HCEC 1CT (cell line): ENCODE measurements around the gene FHIT.
A peak's percentile ranks its signal among the peaks of the same experiment; 100 is the strongest.

Experiments
- DNase-seq: peaks from one replicate; pipeline ENCODE4 v3.0.0-alpha.2; 2017

Gene FHIT

DNA sequence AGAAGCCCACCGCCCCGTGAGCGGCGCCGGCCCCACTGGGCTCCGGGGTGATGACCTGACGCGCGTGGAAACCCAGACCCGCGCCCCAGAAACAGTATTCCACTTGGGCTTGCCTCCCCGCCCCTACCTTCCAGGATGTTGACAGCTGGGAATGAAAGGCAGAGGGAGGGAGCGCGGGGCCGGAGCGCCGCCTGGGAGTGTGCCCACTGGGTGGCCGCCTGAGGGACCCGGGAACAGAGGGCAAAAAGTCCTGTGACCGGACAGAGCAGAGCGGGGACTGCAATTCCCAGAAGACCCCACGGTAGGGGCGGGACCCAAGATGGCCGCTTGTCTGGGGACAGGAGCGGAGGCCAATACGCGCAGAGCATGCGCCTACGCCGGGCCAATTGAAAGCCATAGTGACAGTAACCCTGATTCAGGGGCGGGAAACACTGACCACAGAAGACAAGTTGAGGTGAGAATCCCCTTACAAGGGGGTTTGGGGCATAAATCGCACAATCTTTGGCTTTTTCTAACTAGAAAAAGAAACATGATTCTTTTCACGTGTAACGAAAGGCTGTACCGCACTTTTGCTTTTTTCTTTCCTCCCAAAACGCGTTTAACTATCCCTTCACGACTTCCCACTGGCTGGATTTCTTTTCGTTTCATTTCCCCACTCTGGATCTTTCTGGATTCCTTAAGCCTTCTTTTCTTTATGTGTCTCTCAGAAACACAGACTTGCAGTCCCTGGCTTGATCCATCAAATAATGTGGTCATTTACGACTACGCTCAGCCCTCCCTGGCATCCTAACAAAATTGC is at the start of gene FHIT:
FHIT (minus strand) TSS at position 279 of the 799 bp plus-strand sequence.
- DNase-seq: peak; percentile 91

DNA sequence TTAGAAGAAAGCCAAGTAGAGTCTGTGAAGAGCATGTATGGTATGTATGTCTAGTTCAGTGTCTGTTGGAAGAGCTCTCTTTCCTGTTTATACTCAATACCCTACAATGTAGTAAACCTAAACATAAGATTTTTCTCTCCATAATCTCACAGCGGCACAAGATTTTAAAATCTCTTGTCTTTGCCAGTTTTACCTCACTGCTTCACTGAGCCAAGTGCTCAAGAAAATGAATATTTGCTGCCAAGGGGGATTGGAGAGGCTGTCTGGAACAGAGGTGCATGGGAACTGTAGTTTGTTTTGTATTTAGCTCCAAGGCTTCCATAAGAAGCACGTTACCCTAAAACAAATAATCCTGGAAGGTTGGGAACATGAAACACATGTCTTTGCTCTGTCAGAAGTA is 49.5 kb upstream of the FHIT start:
- no peak for DNase-seq

DNA sequence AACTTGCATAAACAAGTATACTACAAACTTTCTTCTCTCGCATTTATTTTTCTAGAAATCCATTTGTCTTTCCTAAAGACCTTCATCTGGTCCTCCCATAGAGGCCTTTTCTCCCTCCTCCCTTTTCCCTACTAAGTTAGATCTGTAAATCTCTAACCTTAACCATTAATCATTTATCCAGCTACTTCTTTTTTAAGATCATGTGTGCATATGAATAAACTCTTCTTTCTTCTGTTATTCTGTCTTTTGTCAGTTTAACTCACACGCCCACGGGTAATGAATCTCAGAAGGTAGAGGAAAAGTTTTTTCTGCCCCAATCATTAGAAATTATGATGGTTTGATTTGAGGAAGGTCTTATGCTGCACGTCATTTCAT is 48.7 kb upstream of the FHIT start:
- no peak for DNase-seq

- no peak for DNase-seq
Observed at GRCh38 chr3:61299343-61300005, 48.2 kb upstream of the FHIT start.

GRCh38 chr3:61297821-61298220 is 46.6 kb upstream of the FHIT start:
- no peak for DNase-seq

DNA sequence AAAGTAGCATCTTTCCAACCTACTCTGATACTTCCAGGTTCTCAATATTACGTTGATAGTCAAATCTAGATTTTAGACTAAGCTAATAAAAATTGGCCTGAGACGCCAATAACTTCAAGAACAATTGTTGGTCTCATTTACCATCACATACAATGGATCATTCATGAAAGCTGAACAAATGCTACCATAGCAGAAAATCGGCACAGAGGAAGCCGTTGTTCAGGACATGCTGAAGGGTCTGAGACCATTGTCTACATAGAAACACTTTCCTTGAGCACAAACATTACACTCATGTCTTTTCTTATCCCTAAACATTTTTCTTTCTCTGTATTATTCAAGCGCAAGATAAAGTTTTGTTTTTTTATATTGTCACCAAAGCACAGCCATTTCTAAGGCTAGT is 37.2 kb upstream of the FHIT start:
- DNase-seq: no peak

DNA sequence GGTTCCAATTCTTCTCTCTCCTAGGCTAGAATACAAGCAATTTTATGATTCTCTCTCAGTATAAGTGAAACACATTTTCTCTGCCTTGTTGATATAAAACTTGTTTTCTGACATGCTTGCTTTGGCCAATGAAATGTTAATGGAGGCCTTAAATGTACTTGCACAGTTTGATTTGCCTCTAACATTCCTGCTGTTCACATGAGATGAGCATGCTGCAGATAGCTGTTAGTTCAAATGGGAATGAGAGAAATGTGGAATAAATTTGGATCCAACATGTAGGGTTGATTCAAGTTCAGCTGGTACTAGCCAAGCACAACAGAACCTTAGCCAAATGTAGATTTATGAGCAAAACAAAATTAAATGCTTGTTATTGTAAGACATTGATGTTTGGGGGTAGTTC is 32.6 kb upstream of the FHIT start:
- DNase-seq: no peak

- no peak for DNase-seq
Observed at GRCh38 chr3:61278713-61279112, 27.5 kb upstream of the FHIT start.

GRCh38 chr3:61277411-61277810 is 26.2 kb upstream of the FHIT start:
- no peak for DNase-seq

DNA sequence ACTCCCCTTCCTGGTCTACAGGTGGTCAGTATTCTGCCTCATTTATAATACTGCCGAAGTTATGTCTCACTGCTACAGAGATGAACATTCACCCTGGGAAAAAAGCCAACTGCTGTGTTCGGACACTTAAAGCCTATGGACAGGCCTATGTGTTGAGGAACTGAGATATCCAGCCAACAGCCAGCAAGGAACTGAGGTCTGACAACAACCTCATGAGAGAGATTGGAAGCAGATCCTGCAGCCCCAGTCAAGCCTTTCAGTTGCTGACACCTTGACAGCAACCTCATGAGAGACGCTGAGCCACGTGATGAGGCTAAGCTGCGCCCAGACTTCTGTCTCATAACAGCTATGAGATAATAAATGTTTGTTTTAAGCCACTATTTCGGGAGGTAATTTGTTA is 18.2 kb upstream of the FHIT start:
- no peak for DNase-seq

DNA sequence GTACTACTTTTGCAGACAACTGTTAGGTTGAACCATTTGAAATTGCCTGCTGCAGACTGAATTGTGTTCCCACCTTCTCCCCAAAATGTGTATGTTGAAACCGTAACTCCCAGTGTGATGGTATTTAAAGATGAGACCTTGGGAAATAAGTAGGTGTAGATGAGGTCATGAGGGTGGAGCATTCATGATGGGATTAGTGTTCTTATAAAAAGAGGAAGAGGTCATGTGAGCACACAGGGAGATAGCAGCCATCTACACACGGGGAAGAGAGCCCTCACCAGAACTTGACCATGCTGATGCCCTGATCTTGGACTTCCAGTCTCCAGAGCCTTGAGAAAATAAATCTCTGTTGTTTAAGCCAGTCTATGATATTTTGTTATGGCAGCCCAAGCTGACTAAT is 17.4 kb upstream of the FHIT start:
- DNase-seq: no peak

- DNase-seq: no peak
Observed at GRCh38 chr3:61264281-61264680, 13.0 kb upstream of the FHIT start.

- no peak for DNase-seq
Observed at GRCh38 chr3:61257148-61257547, 5.9 kb upstream of the FHIT start.

DNA sequence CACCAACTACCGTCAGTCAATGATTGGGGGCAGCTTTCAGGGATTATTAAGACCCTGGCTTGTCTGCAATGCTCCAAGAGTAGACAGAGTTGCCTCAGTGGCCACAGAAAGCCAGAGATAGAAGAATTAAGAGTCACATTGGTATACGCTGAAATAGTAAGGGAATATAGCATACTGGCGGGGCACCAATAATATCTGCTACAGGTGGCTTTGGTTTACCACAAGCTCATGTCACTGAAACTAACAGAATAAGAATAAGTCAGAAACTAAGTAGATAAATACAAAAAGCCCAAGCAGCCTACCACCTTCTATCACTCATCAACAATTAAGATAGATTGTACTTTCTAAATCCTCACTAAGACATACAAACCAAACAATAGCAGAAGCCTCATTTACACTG is 2.5 kb upstream of the FHIT start:
- no peak for DNase-seq

DNA sequence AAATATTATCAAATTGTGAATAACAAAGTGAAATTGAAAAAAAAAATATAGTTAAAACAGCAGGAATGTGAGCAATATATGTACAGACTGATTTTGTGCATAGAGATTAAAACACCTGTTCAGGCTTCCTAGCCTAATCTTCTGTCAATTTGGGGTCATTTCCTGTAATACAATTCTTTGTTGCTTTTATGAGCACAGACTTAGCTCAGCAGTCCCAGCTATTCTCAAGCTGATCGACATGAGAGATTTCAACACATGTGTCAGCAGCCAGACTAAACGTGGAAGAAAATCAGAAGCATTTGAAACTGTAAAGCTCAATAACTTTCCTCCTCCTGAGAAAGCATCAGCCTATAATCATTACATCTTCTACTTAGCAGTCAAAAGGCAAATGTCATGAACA is 1.6 kb upstream of the FHIT start:
- DNase-seq: no peak

GRCh38 chr3:61250784-61251173 is 473 bp downstream of the FHIT start:
- DNase-seq: no peak

- DNase-seq: no peak
Observed at GRCh38 chr3:61248496-61248895, 2.8 kb downstream of the FHIT start.

- no peak for DNase-seq
Observed at GRCh38 chr3:61247191-61247590, 4.1 kb downstream of the FHIT start.

DNA sequence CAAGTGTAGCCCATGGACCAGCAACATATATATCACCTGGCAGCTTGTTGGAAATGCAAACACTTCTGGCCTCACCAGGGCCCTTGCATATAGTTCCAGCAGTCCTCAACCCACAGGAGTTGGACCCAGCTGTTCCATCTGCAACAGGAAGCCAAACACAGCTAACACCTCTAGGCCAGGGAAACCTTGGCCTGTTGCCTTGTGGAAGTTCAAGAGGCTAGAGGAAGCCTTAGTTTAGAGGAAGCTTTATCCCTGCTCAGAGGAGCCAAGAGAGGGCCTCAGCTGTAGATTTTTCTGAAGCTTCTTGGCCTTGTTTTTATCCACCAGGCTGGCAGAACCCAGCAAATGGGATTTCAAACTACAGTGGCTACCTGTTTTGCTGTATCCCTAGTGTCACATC is 11.4 kb downstream of the FHIT start:
- DNase-seq: no peak

- no peak for DNase-seq
Observed at GRCh38 chr3:61237858-61238257, 13.4 kb downstream of the FHIT start.

DNA sequence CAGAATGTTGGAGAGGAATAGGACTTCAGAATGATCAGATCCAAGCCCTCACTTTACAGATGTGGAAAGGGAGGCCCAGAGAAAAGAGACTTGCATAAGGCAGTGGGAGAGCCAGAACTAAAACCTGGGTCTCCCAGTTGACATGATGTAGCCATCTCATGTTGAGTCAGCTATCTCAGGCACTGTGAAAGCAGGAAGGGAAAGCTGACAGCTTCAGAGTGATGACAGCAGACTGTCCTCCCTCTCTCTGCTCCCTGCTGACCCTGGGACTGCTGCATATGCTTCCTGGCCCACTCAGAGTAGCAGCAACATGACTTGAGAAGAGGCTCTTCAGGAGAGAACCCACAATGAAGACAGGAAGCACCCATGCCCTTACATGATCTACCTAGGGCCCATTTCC is 14.7 kb downstream of the FHIT start:
- DNase-seq: no peak

GRCh38 chr3:61233746-61234145 is 17.5 kb downstream of the FHIT start:
- no peak for DNase-seq

- no peak for DNase-seq
Observed at GRCh38 chr3:61231693-61232092, 19.6 kb downstream of the FHIT start.

GRCh38 chr3:61227799-61228198 is 23.5 kb downstream of the FHIT start:
- no peak for DNase-seq

DNA sequence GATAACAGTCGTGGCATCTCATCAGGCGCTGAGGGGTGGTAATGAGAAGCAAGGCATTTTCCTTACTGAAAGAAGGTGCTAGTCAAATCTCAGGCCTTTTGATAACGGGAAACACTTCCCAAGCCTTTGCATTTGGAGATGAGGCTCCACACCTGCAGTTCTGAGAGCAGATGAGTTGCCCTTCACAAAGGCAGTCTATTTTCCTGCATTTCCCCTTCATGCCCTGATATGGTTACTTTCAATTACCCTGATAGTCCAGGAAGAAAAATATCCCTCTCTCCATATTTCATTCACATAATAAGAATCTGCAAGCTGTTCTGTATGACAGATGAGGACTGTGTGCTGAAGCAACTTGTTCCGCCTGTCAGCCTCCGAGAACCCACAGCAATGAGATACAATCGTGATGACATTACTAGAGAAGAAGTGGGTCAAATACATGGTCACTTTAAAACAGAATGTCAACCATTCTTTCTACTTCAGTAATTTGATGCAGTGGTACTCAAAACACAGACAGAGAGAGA is 25.0 kb downstream of the FHIT start:
- DNase-seq: no peak
